GM21447 (cell line): ENCODE results near the gene LRRN3.
A peak's percentile ranks its signal among the peaks of the same experiment; 100 is the strongest.
"Not testable (repeated sequence)": the region's sequence is repeated elsewhere in the genome, so short reads cannot be mapped to it uniquely, and the experiment has no call there.

Experiments used
- ATAC-seq: cut with Tn5 transposase; IDR thresholded peaks from one replicate; pipeline ENCODE4 v1.9.1; 2021; ENCODE audit not compliant: unreplicated experiment

Gene LRRN3

DNA sequence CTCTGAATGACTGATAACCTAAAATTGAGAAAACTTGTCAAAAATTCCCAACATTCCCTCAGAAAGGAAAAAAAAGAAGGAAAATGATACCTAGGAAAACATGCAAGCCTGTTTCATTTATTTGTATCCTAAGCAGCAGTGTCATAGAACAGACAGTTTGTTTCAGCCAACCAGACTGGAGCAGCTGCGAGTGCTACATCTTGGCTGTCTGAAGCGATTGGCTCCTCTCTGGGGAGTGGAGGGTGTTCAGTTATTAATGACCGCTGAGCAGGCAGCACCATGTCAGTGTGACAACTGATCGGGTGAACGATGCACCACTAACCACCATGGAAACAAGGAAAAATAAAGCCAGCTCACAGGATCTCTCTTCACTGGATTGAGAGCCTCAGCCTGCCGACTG lies at the start of gene LRRN3:
Gene LRRN3 (plus strand): TSS at position 282 of the 400 bp plus-strand sequence. CDS start 31,646 bp downstream, outside the sequence.
- no peak for ATAC-seq

DNA sequence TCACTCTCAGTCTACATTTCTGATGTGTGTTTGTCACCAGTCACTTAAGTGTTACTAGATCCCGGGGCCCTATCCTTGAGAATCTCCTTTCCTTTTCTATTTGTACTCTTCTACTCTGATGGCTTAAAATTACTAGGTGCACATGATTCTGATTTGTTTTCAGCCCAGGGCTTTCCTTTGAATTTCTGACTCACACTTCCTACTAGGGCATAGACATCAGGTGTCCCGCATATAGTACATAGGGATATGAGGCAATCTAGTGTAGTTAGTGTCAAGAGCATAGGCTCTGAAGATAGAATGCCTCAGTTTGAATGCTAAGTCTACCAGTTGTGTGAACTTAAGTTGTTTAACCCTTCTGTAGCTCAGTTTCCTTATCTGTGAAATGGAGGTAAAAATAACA lies 49.4 kb upstream of the LRRN3 start:
- ATAC-seq = no peak

DNA sequence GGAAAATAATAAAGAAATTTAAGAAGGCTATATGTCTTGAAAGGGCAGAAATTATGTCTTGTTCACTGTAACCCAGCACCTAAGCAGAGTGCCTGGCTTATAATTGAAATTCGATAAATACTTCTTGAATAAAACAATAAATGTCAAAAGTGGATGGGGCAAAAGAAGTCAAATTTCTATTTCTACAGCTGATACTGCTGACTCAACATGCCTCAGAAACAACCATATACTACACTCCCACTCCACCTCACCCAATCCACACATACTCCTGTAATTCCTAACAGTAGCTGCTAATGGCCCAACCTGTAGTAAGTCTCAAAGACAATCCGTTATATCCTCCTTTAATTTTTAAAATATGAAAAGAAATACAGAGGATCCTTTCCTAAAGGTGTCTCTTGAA lies 48.1 kb upstream of the LRRN3 start:
- ATAC-seq = no peak

GRCh38 chr7:111043561-111043960 lies 47.4 kb upstream of the LRRN3 start:
- ATAC-seq = peak; percentile 93

- ATAC-seq = no peak
These were observed 45.5 kb upstream of the LRRN3 start for GRCh38 chr7:111045449-111045848.

DNA sequence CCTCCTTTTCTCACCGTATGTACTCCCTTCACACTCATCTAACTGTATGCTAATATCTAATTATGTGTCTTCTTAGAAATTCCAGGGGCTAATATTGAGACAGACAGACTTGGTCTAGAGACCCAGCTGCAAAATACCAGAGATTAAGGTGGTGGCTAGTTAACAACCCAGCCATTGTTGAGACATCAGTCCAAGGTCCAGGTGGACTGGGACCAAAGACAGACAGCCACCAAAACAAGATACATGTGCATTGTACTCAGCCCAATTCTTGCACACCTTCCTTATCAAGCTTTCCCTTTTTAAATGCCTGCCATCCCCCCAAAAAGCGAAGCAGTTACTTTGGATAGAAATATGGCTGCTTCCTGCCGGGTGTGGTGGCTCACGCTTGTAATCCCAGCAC lies 43.3 kb upstream of the LRRN3 start:
- no peak for ATAC-seq

- no peak for ATAC-seq
These were observed 40.8 kb upstream of the LRRN3 start for GRCh38 chr7:111049971-111050680.

DNA sequence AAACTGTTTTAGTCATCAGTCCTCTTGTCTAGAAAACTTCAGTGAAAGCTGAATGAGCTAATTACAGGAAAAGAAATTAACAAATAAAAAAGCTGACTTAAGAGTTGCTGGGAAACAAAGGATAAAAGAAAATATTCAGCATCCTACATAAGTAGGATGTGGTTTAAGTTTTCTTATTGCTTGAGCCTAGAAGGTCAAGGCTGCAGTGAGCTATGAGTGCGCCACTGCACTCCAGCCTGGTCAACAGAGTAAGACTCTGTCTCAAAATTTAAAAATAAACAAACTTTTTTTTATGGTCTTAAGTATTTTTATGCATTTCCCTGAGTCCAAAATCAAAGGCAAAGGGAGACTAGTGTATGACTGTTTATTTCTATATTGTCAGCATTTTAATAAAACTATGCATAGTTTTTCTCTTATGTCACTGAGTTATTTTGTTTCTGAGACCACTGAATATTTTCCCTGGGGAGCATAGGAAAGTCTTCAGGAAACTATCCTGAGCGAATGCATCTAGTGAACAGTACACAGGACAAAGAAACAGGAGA lies 40.0 kb upstream of the LRRN3 start:
- no peak for ATAC-seq

DNA sequence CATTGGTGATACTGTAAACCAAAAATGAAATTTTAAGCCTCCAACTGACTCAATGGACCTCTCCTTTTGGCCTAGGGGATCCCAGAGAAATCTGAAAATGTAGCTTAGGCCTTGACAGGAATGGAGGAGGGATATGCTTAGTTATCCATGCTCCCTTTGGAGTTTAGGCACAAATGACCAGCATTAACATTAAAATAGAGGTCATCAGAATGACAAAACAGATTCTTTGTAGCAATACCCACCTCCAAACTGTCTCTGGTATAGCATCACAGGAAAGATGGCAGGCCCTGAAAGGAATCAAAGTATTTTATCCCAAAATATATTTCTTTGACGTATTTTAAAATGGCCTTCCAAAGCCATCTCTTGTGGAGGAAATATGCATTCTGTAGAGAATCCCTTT lies 39.1 kb upstream of the LRRN3 start:
- ATAC-seq = no peak

DNA sequence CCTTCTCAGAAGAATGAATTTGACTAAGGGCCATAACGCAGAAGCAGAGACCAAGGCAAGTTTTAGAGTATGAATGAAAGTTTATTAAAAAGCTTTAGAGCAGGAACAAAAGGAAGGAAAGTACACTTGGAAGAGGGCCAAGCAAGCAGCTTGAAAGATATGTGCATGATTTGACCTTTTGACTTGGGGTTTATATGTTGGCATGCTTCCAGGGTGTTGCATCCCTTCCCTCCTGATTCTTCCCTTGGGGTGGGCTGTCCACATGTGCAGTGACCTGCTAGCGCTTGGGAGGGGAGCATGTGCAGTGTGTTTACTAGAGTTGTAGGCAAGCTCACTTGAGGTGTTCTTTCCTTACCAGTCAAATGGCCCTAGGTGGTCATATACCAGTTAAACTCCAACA lies 37.9 kb upstream of the LRRN3 start:
- ATAC-seq = no peak

- ATAC-seq = no peak
These were observed 34.6 kb upstream of the LRRN3 start for GRCh38 chr7:111056371-111056770.

GRCh38 chr7:111057066-111057465 lies 33.9 kb upstream of the LRRN3 start:
- ATAC-seq = no peak

GRCh38 chr7:111059833-111060232 lies 31.1 kb upstream of the LRRN3 start:
- ATAC-seq = no peak

DNA sequence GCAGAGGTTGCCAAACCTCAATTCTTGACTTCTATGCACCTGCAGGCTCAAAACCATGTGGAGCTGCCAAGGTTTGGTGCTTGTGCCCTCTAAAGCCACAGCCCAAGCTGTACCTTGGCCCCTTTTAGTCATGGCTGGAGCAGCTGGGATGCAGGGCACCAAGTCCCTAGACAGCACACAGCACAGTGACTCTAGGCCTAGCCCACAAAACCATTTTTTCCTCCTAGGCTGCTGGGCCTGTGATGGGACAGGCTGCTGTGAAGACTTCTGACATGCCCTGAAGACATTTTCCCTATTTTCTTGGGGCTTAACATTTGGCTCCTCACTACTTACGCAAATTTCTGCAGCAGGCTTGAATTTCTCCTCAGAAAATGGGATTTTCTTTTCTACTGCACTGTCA lies 27.8 kb upstream of the LRRN3 start:
- no peak for ATAC-seq

DNA sequence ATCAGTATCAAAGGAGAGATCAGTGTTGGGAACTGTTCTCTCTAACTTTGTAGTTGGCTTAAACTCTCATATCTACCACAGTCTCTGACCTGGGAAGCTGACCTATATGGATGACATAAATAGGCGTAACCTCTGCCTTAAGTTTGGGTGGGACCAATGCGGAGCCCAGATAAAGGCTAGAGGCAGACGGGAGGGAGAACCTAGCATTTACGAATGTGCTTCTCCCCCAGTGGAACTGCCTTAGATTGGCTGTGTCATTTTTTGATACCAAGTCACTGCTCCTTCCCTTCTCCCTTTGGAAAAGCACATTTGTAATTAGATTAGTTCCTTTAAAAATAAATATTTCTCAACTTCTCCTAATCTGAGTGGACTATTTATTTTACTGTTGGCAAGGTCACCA lies 23.7 kb upstream of the LRRN3 start:
- no peak for ATAC-seq

GRCh38 chr7:111067682-111068081 lies 23.2 kb upstream of the LRRN3 start:
- no peak for ATAC-seq

GRCh38 chr7:111068618-111069017 lies 22.3 kb upstream of the LRRN3 start:
- ATAC-seq = no peak

GRCh38 chr7:111071556-111071955 lies 19.4 kb upstream of the LRRN3 start:
- ATAC-seq = no peak

GRCh38 chr7:111072658-111073057 lies 18.3 kb upstream of the LRRN3 start:
- not testable (repeated sequence) for ATAC-seq

DNA sequence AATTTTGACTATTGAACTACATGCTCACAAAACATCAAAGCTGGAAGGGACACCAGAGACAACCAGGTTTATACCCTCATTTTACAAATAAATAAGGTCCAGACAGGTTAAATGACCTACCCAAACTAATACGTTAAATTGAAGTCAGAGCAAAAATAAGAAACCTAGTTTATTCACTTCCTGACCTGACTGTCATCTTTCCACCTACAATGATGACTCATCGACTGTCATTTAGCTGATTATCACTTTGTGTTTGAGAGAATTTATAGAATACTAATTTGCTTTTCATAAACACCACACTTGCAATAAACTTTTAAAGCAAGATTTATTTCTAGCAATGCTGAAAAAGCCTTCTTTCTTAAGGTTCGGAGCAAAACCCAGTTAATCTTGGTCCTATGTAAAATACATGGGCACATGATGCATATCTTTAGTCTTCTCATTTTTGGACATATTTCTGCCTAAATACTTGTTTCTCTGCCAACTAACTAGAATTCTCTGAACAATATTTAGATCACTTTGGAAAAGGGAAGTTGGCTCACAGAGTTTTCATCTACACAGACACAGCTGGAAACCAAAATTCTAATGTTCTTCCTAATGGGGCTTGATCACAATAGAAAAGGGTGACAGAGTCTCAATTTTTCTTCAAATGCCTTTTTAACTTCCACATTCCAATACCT lies 16.7 kb upstream of the LRRN3 start:
- no peak for ATAC-seq

- no peak for ATAC-seq
These were observed 16.2 kb upstream of the LRRN3 start for GRCh38 chr7:111074748-111075146.

DNA sequence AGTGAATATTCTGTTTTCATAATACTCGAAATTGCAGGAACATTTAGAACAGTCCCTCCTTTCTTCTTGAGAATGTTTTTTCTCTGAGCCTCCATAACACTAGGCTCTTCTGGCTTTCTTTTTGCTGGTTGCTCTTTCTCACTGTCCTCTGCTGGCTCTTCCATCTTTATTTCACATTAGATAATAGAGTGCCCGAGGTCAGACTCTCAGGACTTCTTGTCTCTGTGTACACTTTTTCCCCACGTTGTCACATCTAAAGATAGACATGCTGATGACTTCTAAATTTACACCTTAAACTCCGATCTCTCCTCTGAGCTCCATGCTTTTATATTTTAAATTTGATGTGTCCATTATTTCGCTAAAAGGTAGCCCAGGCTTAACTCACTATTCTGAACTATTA lies 15.4 kb upstream of the LRRN3 start:
- ATAC-seq = no peak
